ENCODE measurements around the gene PLD4.

The PLD4 gene

GRCh38 chr14:104977681-104978653 is 53.3 kb downstream of the PLD4 start, which contains the start of gene AHNAK2:
Gene AHNAK2 (minus strand): TSS chr14:104978374. CDS start chr14:104978237, 137 bp downstream.
- intact Hi-C loops (cut with DNase I): no loop called here
- DNase-seq: peak in 37 of 42 donors; percentile 39 to 75 (median 59)

GRCh38 chr14:104978746-104979691 is 54.3 kb downstream of the PLD4 start:
- no peak for DNase-seq
- intact Hi-C loops (cut with DNase I): no loop called here

GRCh38 chr14:104979758-104980610 is 55.3 kb downstream of the PLD4 start:
- peak in 4 of 42 donors; percentile 15 to 59 (median 47) for DNase-seq
- intact Hi-C loops (cut with DNase I): loop anchor here (5.0 kb wide), 1 partner anchor 42 kb away; the partner anchor contains the start of gene CDCA4

- no peak for DNase-seq
- intact Hi-C loops (cut with DNase I): loop anchor here (5.0 kb wide), 1 partner anchor 41 kb away; the partner anchor contains the start of gene CDCA4
Observed at GRCh38 chr14:104980611-104981531, 56.2 kb downstream of the PLD4 start.

GRCh38 chr14:104981699-104982541 is 57.2 kb downstream of the PLD4 start:
- DNase-seq: peak in 1 of 42 donors; percentile 13
- intact Hi-C loops (cut with DNase I): loop anchor here (5.0 kb wide), 1 partner anchor 40 kb away; the partner anchor contains the start of gene CDCA4

GRCh38 chr14:104982548-104983230 is 58.0 kb downstream of the PLD4 start:
- intact Hi-C loops (cut with DNase I): loop anchor here (5.0 kb wide), 1 partner anchor 40 kb away; the partner anchor contains the start of gene CDCA4
- no peak for DNase-seq
